Kidney epithelial cell (primary cell): ENCODE measurements around the gene TMPRSS15. TPM values are rescaled to one million over a fixed set of nuclear protein-coding genes. Genes with fewer than 3 reads are reported as not detected.

ENCODE experiments used
- DNase-seq: peaks from one replicate; pipeline ENCODE4 v3.0.0-alpha.2; 2010; ENCODE audit warnings: low read depth
- H3K27me3 ChIP-seq: 2 replicates; pipeline ENCODE4 v1.6.0; 2011; ENCODE audit warnings: low read length; ENCODE audit not compliant: control insufficient read depth, insufficient read depth
- H3K36me3 ChIP-seq: 2 replicates; pipeline ENCODE4 v1.5.1; 2011; ENCODE audit warnings: low read length; ENCODE audit not compliant: control insufficient read depth, insufficient read depth
- H3K4me3 ChIP-seq: 2 replicates; pipeline ENCODE4 v1.5.1; 2011; ENCODE audit warnings: low read depth, mild to moderate bottlenecking, control low read depth, low read length
- CTCF ChIP-seq: IDR thresholded peaks from 2 replicates; pipeline ENCODE4 v1.5.1; 2011; ENCODE audit warnings: mild to moderate bottlenecking, moderate library complexity, low read length, control low read depth, inconsistent platforms; ENCODE audit not compliant: insufficient read depth, poor library complexity, severe bottlenecking
- total RNA-seq: library from RNA; depleted of rRNA; stranded (reverse); fragments of >200 nt; gene quantifications from 2 replicates; pipeline ENCODE4 v1.2.3, GENCODE V29; 2015

The TMPRSS15 gene
- total RNA-seq, 1 donor from 2014 or later, result not detected

- no peak overlapping the region for H3K4me3 ChIP-seq
- no peaks in the 10 kb centered on the region for H3K36me3 ChIP-seq
- H3K27me3 ChIP-seq, result no peaks in the 10 kb centered on the region
- TF ChIP-seq CTCF, result no peak
- DNase-seq, result no peak
Measured at GRCh38 chr21:18268906-18269305, 134.7 kb downstream of the TMPRSS15 start.

GRCh38 chr21:18267496-18267895 lies 136.1 kb downstream of the TMPRSS15 start:
- no peak for TF ChIP-seq CTCF
- Histone ChIP-seq H3K27me3 (no peaks in the 10 kb centered on the region), H3K4me3 (no peak overlapping the region), H3K36me3 (no peaks in the 10 kb centered on the region)
- no peak for DNase-seq

- H3K27me3 ChIP-seq, result no peaks in the 10 kb centered on the region
- TF ChIP-seq CTCF, result no peak
- H3K4me3 ChIP-seq, result no peak overlapping the region
- H3K36me3 ChIP-seq, result no peaks in the 10 kb centered on the region
- DNase-seq, result no peak
Measured at GRCh38 chr21:18265944-18266343, 137.6 kb downstream of the TMPRSS15 start.

GRCh38 chr21:18253799-18254198 lies 149.8 kb downstream of the TMPRSS15 start:
- no peaks in the 10 kb centered on the region for H3K27me3 ChIP-seq
- no peak for DNase-seq
- H3K4me3 ChIP-seq, result no peak overlapping the region
- H3K36me3 ChIP-seq, result no peaks in the 10 kb centered on the region
- TF ChIP-seq CTCF, result no peak

- Histone ChIP-seq H3K36me3 (no peaks in the 10 kb centered on the region), H3K27me3 (no peaks in the 10 kb centered on the region), H3K4me3 (no peak overlapping the region)
- no peak for DNase-seq
- no peak for TF ChIP-seq CTCF
Measured at GRCh38 chr21:18253221-18253620, 150.4 kb downstream of the TMPRSS15 start.

GRCh38 chr21:18252680-18253079 lies 150.9 kb downstream of the TMPRSS15 start:
- no peak for TF ChIP-seq CTCF
- DNase-seq, result no peak
- H3K4me3 ChIP-seq, result no peak overlapping the region
- H3K36me3 ChIP-seq, result no peaks in the 10 kb centered on the region
- no peaks in the 10 kb centered on the region for H3K27me3 ChIP-seq
